ENCODE measurements around the gene AQR.
A peak's percentile ranks its signal among the peaks of the same experiment; 100 is the strongest.
"Not testable (repeated sequence)": the region's sequence is repeated elsewhere in the genome, so short reads cannot be mapped to it uniquely, and the experiment has no call there.

Gene AQR

GRCh38 chr15:34810443-34811129 lies 159.0 kb downstream of the AQR start:
- peak; percentile 70 for DNase-seq (ENCODE audit: low spot score)
- H3K27ac ChIP-seq: no peak overlapping the region
- no peak for TF ChIP-seq CTCF (conservative IDR thresholded peaks at IDR 0.05; ENCODE audit: low read depth)
- CTCF ChIA-PET: interaction anchor here (0.6 kb wide), 1 partner anchor 56 kb away, joined by 3 read pairs; no protein-coding TSS in a partner anchor
- POLR2A ChIA-PET (ENCODE audit: low non-redundant PET): interaction anchor here (0.6 kb wide), 1 partner anchor 159 kb away, joined by 3 read pairs; no protein-coding TSS in a partner anchor

GRCh38 chr15:34809186-34809585 lies 160.4 kb downstream of the AQR start:
- POLR2A ChIA-PET (ENCODE audit: low non-redundant PET): no interaction called here
- TF ChIP-seq CTCF (conservative IDR thresholded peaks at IDR 0.05; ENCODE audit: low read depth): no peak
- CTCF ChIA-PET: interaction anchor here (0.6 to 0.7 kb wide), 2 partner anchors 13 to 89 kb away, joined by 3 read pairs; no protein-coding TSS in a partner anchor

GRCh38 chr15:34808016-34808415 lies 161.5 kb downstream of the AQR start:
- ChIA-PET POLR2A (ENCODE audit: low non-redundant PET) (no interaction called here), CTCF (no interaction called here)
- H3K27ac ChIP-seq: no peak overlapping the region
- TF ChIP-seq CTCF (conservative IDR thresholded peaks at IDR 0.05; ENCODE audit: low read depth): no peak
- DNase-seq (ENCODE audit: low spot score): no peak

More at GRCh38 chr15:34809186-34809585, 160.4 kb downstream of the AQR start:
- H3K27ac ChIP-seq: no peak overlapping the region
- DNase-seq (ENCODE audit: low spot score): no peak

- H3K27ac ChIP-seq; DNase-seq (ENCODE audit: low spot score); CTCF ChIA-PET; POLR2A ChIA-PET (ENCODE audit: low non-redundant PET): not testable (repeated sequence)
Observed at GRCh38 chr15:34807241-34807640, 162.3 kb downstream of the AQR start.

GRCh38 chr15:34804776-34805175 lies 164.8 kb downstream of the AQR start:
- no peak overlapping the region for H3K27ac ChIP-seq
- no peak for TF ChIP-seq CTCF (conservative IDR thresholded peaks at IDR 0.05; ENCODE audit: low read depth)
- POLR2A ChIA-PET (ENCODE audit: low non-redundant PET): no interaction called here
- DNase-seq (ENCODE audit: low spot score): no peak
- CTCF ChIA-PET: no interaction called here

GRCh38 chr15:34804113-34804512 lies 165.4 kb downstream of the AQR start:
- ChIA-PET CTCF (no interaction called here), POLR2A (ENCODE audit: low non-redundant PET) (no interaction called here)
- no peak overlapping the region for H3K27ac ChIP-seq
- no peak for DNase-seq (ENCODE audit: low spot score)
- TF ChIP-seq CTCF (conservative IDR thresholded peaks at IDR 0.05; ENCODE audit: low read depth): no peak
